SKM-1 (cell line): Measurements from ENCODE around the gene UGT1A10.
"Not testable (repeated sequence)": the region's sequence is repeated elsewhere in the genome, so short reads cannot be mapped to it uniquely, and the experiment has no call there.

Experiments
- DNase-seq: peaks from one replicate; lab custom pipeline; 2025; ENCODE audit not compliant: unreplicated experiment; lab: John Stamatoyannopoulos, UW

UGT1A10 gene

DNA sequence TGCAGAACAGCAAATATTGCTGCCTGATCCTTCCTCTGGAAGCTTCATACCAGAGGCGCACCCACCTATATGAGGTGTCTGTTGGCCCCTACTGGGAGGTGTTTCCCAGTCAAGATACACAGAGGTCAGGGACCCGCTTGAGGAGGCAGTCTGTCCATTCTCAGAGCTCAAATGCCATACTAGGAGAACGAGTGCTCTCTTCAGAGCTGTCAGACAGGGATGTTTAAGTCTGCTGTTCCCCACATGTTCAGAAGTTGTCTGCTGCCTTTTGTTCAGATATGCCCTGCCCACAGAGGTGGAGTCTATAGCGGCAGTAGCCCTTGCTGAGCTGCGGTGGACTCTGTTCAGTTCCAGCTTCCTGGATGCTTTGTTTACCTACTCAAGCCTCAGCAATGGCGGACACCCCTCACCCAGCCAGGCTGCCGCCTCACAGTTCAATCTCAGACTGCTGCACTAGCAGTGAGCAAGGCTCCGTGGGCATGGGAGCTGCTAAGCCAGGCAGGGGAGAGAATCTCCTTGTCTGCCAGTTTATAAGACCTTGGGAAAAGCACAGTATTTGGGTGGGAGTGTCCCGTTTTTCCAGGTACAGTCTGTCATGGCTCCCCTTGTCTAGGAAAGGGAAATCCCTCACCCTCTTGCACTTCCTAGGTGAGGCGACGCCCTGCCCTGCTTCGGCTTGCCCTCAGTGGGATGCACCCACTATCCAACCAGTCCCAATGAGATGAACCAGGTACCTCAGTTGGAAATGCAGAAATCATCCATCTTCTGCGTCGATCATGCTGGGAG is 100.8 kb downstream of the UGT1A10 start:
- not testable (repeated sequence) for DNase-seq

DNA sequence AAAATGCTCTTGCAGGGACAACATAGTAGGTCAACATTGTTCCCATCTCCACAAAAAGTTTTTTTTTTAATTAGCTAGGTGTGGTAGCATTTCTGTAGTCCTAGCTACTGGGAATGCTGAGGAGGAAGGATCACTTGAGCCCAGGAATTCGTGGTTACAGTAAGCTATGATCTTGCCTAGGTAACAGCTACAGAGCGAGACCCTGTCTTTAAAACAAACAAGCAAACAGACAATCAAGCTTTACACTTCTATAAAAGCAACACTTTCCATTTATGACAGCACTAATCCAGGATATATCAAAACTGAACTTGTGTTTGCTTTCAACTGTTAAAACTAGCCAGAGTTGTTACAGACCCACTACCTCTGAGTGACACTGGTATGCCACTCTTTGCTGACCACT is 104.6 kb downstream of the UGT1A10 start:
- no peak for DNase-seq

DNA sequence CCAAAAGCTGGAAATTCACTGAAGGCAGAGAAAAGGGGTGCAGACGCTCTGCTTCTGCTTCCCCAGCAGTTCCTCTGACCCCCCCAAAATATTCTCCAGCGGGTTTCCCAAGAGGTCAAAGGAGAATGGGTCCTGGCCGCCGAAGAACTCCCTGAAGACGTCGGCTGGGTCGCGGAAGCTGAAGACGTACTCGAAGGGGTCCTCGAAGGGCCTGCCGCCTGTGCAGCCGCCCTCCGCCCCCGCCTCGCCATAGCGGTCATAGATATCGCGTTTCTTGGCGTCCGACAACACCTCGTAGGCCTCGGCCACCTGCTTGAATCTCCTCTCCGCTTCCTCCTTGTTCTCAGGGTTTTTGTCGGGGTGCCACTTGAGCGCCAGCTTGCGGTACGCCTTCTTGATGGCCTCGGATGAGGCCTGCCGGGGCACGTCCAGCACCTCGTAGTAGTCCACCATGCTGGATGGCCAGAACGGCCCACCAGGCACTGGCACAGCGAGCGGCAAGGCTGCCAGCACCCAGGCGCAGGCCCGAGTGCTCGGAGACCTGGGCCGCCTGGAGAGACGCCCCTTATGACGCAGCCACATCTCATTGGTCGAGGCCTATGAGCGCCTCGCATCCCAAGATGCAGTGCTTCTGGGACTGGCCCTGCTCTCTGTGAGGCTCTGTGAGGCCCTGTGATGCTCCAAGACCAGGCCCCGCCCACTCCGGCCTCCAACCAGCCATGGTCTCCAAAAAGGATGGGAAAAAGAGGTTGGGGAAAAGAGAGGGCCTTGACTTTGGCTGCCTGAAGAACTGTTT is 107.4 kb downstream of the UGT1A10 start:
- DNase-seq: no peak

DNA sequence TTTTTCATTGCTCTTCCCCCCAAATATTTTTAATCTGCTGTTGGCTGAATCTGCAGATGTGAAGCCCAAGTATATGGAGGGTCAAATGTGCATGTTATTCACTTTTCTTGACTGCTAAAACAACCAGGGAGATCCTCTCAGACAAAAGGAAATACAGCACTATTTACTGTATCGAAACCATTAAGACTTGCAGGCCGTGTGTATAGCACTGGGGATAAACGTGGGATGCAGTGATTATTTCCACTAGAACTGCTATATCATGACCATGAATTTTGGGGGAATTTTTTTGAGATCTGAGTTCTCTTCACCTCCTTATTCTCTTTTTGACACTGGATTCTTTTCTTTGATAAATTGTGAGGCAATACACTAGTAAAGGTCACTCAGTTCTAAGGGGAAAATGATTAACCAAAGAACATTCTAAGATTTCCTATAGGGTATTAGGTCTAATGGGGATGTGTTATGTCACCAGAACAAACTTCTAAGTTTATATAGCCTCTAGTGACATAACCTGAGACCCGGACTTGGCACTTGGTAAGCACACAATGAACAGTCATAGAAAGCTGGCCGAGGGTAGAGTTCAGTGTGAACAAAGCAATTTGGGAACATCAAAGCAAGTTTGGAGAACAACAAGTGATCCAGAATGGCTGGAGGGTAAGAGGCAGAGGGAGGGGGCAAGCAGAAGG is 109.0 kb downstream of the UGT1A10 start:
- no peak for DNase-seq

DNA sequence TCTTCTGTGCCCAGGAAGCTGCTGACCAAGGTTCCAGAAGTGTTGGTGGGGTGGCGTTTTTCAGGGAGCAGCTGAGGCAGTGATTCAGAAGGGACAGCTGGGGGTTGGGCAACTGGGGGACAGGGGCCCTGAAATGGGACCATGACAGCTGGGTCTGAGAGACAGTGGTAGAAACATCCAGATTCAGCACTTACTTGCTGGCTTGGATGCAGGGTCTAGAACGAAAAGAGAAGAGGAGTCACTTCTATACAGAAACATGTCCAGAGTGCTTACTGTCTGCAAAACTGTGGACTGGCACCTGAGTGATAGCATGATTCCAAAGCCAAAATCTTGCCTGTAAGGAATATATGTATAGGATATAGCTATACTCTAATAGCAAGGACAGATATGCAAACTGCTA is 109.6 kb downstream of the UGT1A10 start:
- not testable (repeated sequence) for DNase-seq

DNA sequence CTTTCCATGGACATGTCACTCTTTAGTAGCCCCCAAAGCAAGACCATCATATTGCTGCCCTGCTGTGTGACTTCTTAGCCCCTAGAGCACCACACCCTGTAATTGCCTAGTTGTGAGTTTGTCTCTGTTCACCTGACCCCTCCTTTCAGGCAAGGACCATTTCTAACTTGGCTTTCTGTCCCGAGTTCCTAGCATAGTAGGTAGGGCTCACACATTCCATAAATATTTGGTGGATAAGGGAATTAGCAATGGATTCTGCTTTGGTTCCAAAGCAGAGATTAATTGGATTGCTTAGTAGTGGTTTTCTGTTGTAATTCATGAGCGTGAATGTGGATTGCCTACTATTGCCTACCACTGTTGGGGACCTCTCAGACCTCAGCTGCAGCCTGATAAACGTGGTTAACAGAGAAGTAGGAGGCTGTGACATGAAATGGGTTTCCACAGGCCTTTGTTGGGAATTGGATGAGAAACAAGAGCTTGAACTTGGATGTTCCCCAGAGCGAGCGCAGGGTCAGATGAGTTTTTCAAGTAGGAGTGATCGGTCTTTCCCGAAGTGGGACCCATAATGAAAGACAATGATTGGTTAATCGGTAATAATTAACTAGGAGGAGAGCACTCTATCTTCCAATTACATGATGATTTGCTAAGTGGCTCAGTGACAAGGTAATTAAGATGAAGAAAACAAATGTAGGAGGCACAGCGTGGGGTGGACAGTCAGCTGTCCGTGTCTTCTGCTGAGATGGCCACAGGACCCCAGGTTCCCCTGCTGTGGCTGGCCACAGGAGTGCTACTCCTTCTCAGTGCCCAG is 110.4 kb downstream of the UGT1A10 start:
- no peak for DNase-seq

DNA sequence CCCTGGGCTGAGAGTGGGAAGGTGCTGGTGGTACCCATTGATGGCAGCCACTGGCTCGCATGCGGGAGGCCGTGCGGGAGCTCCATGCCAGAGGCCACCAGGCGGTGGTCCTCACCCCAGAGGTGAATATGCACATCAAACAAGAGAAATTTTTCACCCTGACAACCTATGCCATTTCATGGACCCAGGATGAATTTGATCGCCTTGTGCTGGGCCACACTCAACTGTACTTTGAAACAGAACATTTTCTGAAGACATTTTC is 111.0 kb downstream of the UGT1A10 start:
- no peak for DNase-seq

DNA sequence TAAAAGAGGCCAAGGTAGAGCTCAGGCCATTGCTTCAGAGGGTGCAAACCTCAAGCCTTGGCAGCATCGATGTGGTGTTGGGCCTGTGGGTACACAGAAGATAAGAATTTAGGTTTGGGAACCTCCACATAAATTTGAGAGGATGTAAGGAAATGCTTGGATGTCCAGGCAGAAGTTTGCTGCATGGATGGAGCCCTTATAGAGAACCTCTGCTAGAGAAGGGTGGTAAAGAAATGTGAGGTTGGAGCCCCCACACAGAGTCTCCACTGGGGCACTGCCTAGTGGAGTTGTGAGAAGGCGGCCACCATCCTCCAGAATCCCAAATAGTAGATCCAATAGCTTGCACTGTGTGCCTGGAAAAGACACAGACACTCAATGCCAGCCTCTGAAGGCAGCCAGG is 114.4 kb downstream of the UGT1A10 start:
- DNase-seq: not testable (repeated sequence)

DNA sequence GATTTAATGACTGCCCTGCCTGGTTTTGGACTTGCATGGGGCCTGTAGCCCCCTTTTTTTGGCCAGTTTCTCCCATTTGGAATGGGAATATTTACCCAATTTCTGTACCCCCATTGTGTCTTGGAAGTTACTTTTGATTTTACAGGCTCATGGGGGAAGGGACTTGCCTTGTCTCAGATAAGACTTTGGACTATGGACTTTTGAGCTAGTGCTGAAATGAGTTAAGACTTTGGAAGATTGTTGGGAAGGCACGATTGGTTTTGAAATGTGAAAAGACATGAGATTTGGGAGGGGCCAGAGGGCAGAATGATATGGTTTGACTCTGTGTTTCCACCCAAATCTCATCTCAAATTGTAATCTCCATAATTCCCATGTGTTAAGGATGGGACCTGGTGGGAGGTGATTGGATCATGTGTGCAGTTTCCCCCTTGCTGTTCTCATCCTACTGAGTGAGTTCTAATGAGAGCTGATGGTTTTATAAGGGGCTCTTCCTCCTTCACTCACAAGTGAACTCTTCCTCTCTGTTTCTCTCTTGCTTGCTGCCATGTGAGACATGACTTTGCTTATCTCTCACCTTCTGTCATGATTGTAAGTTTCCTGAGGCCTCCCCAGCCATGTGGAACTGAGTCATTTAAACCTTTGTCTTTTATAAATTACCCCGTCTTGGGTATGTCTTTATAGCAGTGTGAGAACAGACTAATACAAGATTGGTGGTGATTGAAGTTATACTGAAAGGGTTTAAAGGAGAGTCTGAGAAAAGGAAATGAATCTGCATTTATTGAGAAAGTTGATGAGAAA is 115.2 kb downstream of the UGT1A10 start:
- DNase-seq: not testable (repeated sequence)

DNA sequence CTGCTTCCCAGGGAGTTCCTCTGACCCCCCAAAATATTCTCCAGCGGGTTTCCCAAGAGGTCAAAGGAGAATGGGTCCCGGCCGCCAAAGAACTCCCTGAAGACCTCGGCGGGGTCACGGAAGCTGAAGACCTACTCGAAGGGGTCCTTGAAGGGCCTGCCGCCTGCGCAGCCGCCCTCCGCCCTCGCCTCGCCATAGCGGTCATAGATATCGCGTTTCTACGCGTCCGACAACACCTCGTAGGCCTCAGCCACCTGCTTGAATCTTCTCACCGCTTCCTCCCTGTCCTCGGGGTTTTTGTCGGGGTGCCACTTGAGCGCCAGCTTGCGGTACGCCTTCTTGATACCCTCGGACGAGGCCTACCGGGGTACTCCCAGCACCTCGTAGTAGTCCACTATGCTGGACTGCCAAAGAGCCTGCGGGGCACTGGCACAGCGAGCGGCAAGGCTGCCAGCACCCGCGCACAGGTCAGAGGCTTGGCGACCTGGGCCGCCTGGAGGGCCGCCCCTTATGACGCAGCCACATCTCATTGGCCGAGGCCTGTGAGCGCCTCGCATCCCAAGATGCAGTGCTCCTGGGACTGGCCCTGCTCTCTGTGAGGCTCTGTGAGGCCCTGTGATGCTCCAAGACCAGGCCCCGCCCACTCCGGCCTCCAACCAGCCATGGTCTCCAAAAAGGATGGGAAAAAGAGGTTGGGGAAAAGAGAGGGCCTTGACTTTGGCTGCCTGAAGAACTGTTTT is 118.8 kb downstream of the UGT1A10 start:
- no peak for DNase-seq

DNA sequence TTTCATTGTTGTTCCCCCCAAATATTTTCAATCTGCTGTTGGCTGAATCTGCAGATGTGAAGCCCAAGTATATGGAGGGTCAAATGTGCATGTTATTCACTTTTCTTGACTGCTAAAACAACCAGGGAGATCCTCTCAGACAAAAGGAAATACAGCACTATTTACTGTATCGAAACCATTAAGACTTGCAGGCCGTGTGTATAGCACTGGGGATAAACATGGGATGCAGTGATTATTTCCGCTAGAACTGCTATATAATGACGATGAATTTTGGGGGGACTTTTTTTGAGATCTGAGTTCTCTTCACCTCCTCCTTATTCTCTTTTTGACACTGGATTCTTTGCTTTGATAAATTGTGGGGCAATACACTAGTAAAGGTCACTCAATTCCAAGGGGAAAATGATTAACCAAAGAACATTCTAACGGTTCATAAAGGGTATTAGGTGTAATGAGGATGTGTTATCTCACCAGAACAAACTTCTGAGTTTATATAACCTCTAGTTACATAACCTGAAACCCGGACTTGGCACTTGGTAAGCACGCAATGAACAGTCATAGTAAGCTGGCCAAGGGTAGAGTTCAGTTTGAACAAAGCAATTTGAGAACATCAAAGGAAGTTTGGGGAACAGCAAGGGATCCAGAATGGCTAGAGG is 120.3 kb downstream of the UGT1A10 start:
- no peak for DNase-seq

DNA sequence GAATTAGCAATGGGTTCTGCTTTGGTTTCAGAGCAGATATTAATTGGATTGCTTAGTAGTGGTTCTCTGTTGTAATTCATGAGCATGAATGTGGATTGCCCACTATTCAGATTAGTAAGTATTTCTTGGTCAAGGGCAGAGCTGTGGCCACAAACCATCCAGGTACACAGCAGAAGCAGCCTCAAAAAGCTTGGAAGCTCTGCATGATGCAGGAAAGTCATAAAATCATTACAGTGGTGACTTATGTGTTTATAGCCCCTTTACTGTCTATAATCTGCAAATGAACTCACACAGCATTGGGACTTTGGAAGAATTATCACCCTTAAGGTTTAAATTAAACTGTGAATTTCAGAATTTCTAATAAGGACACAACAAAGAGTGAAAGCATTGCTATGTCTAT is 121.9 kb downstream of the UGT1A10 start:
- DNase-seq: no peak

DNA sequence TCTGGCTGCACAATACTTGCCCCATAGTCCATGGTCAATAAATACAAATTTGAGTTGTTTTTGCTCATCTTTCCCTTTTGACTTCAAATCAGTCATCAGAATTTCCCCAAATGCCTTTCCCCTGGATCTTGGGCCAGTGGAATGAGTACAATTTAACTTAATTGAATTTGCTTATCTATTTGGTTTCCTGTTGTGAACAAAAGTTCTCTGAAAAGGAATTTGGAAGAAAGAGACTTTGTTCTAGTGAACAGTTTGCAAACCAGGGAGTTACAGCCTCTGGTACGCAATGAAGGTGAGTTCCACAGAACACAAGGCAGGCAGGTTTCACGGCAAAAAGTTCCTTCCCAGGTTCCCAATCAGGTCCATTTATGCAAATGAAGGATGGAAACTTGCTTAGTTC is 122.6 kb downstream of the UGT1A10 start:
- no peak for DNase-seq

DNA sequence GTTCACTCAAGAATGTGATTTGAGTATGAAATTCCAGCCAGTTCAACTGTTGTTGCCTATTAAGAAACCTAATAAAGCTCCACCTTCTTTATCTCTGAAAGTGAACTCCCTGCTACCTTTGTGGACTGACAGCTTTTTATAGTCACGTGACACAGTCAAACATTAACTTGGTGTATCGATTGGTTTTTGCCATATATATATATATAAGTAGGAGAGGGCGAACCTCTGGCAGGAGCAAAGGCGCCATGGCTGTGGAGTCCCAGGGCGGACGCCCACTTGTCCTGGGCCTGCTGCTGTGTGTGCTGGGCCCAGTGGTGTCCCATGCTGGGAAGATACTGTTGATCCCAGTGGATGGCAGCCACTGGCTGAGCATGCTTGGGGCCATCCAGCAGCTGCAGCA is 123.8 kb downstream of the UGT1A10 start, which contains the start of gene UGT1A1:
TSS of gene UGT1A1 (plus strand) at position 228 of the 400 bp plus-strand sequence. CDS start at position 246, 18 bp downstream.
- DNase-seq: no peak

DNA sequence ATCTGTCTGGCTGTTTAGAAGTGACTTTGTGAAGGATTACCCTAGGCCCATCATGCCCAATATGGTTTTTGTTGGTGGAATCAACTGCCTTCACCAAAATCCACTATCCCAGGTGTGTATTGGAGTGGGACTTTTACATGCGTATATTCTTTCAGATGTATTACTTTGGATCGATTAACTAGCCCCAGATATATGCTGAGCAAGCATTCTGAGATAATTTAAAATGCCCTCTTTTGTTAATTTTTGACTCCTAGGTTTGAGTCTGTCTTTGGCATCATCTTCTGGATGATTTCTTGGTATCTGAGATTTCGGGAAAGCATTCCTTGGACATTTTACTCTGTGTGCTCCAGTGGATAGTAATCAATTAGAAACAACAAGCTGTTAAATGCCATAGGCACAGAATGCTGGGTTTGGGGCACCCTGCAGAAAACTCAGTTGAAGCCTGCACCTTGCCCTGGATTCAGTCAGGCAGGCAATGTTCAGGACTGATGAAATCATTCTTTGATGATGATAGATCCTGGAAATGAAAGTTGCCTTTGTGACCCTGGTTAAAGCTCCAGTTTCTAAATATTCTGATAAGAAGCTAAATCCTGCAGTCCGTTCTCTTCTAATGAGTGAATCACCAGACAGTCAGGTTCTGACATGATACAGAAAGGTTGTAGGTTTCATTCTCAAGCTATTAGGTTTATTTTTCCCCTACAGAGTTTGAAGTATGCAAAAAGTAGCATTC is 125.0 kb downstream of the UGT1A10 start:
- no peak for DNase-seq

DNA sequence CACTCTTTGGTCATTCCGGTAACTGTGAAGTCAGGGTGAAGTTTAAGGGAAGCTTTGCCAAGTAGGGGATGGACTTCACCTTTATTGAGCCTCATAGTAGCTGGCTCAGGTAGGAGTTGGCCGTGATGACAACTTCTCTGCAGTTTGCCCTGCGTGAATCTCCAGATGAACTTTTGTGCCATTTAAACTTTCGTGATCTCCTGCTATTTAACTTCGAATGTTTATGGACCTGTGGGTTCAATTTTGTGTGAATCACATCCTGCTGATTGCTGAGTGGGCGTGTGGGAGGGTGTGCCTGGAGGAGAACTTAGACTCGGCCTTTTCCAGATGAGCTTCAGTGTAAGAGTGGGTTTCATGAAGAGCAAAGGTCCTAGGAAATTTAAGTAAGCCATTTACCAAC is 128.0 kb downstream of the UGT1A10 start:
- DNase-seq: no peak

DNA sequence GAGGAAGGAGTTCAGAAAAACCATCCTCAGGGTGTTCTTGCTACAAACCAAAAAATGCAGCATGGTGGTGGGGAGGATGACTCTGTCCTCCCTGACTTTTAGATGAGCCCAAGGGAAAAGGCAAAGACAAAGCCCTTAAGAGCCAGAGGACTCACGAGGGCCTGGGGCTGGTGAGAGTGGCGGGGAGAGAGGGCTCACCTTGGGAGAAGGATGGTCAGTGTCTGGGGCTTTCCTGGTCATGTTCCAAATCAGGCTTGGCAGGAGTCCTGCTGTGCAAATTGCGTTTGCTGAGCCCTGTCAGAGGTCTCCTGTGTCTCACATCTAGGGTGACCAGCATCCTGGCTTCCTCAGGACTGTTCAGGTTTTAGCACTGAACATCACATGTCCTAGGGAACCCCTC is 128.5 kb downstream of the UGT1A10 start:
- DNase-seq: no peak

DNA sequence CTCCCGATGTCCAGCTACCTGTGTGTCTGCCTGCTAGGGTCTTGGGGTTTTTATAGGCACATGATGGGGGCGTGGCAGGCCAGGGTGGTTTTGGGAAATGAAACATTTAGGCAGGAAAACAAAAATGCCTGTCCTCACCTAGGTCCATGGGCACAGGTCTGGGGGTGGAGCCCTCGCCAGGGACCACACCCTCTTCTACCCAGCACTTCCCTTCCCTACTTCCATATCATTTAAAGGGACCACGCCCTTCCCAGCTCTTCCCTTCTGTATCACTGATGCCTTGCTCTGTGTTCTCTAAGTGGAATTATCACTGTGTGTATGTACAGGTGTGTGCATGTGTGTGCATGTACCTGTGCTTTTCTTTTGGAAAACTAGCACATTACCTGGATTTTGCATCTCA is 130.2 kb downstream of the UGT1A10 start:
- DNase-seq: no peak
